DLD1 (cell line): ENCODE results near the gene SREBF1.

Source experiments
- in situ Hi-C: cut with HindIII; loops from 2 replicates; pipeline ENCODE4 v1.10.0; 2017; ENCODE audit warnings: low sequenced_read_pairs

Gene SREBF1

GRCh38 chr17:17836818-17837379, at the start of gene SREBF1:
Gene SREBF1 (minus strand): TSS chr17:17836986. CDS start chr17:17836817, 169 bp downstream.
- in situ Hi-C loops: no loop called here

GRCh38 chr17:17886226-17886625, 49.4 kb upstream of the SREBF1 start:
- in situ Hi-C loops: loop anchor here (25.0 kb wide), 1 partner anchor 524 kb away; no protein-coding TSS in a partner anchor

- in situ Hi-C loops: loop anchor here (25.0 kb wide), 1 partner anchor 522 kb away; no protein-coding TSS in a partner anchor
Measured at GRCh38 chr17:17884391-17885357, 47.9 kb upstream of the SREBF1 start.

GRCh38 chr17:17883801-17884200, 47.0 kb upstream of the SREBF1 start:
- in situ Hi-C loops: loop anchor here (25.0 kb wide), 1 partner anchor 522 kb away; no protein-coding TSS in a partner anchor

GRCh38 chr17:17882082-17882581, 45.3 kb upstream of the SREBF1 start:
- in situ Hi-C loops: loop anchor here (25.0 kb wide), 1 partner anchor 520 kb away; no protein-coding TSS in a partner anchor

- in situ Hi-C loops: loop anchor here (25.0 kb wide), 1 partner anchor 518 kb away; no protein-coding TSS in a partner anchor
Measured at GRCh38 chr17:17880577-17881196, 43.9 kb upstream of the SREBF1 start.

- in situ Hi-C loops: loop anchor here (25.0 kb wide), 1 partner anchor 515 kb away; no protein-coding TSS in a partner anchor
Measured at GRCh38 chr17:17877529-17878358, 41.0 kb upstream of the SREBF1 start.

- in situ Hi-C loops: loop anchor here (25.0 kb wide), 1 partner anchor 515 kb away; no protein-coding TSS in a partner anchor
Measured at GRCh38 chr17:17876959-17877528, 40.3 kb upstream of the SREBF1 start.

GRCh38 chr17:17874478-17874877, 37.7 kb upstream of the SREBF1 start:
- in situ Hi-C loops: no loop called here

- in situ Hi-C loops: no loop called here
Measured at GRCh38 chr17:17873450-17873991, 36.7 kb upstream of the SREBF1 start.

GRCh38 chr17:17872547-17873345, 36.0 kb upstream of the SREBF1 start:
- in situ Hi-C loops: no loop called here

GRCh38 chr17:17871913-17872312, 35.1 kb upstream of the SREBF1 start:
- in situ Hi-C loops: no loop called here

GRCh38 chr17:17870247-17870646, 33.5 kb upstream of the SREBF1 start:
- in situ Hi-C loops: no loop called here

GRCh38 chr17:17868641-17869522, 32.1 kb upstream of the SREBF1 start:
- in situ Hi-C loops: no loop called here

- in situ Hi-C loops: no loop called here
Measured at GRCh38 chr17:17866897-17867296, 30.1 kb upstream of the SREBF1 start.

- in situ Hi-C loops: no loop called here
Measured at GRCh38 chr17:17866425-17866824, 29.6 kb upstream of the SREBF1 start.

GRCh38 chr17:17865035-17865434, 28.2 kb upstream of the SREBF1 start:
- in situ Hi-C loops: no loop called here

GRCh38 chr17:17860766-17861107, 24.0 kb upstream of the SREBF1 start:
- in situ Hi-C loops: no loop called here
